Gastrocnemius medialis (tissue), 4 donors: ENCODE results near the gene MCF2L2. TPM values are rescaled to one million over a fixed set of nuclear protein-coding genes. Genes with fewer than 3 reads are reported as not detected.

Source experiments
- ATAC-seq, 2 donors: fragments of 150-250 bp; one replicate each; pipeline ENCODE4 v1.9.1; 2016
- DNase-seq, 2 donors: peaks; one replicate each; pipeline ENCODE4 v3.0.0-alpha.2; 2019
- H3K27ac ChIP-seq, 4 donors: fragments of 200-600 bp; sonication (generic); 1 replicate in 1 of 4; 2 replicates in 3 of 4; pipeline ENCODE4 v1.5.1; 2016 to 2018; ENCODE audit warnings: mild to moderate bottlenecking in 2 of 4, moderate library complexity in 1 of 4
- H3K27me3 ChIP-seq, 3 donors: fragments of 200-600 bp; sonication (generic) in 2 of 3; 1 replicate in 1 of 3; 2 replicates in 2 of 3; pipeline versions ENCODE4 v1.5.1 to v1.6.0; 2016 to 2019; ENCODE audit warnings: mild to moderate bottlenecking in 1 of 3, moderate library complexity in 1 of 3
- H3K36me3 ChIP-seq, 2 donors: fragments of 200-600 bp; sonication (generic) in 1 of 2; one replicate each; pipeline ENCODE4 v1.5.1; 2017 to 2018
- H3K4me1 ChIP-seq, 2 donors: fragments of 200-600 bp; sonication (generic) in 1 of 2; one replicate each; pipeline ENCODE4 v1.5.1; 2016 to 2017; ENCODE audit warnings: mild to moderate bottlenecking in 2 of 2
- H3K4me3 ChIP-seq, 4 donors: fragments of 200-600 bp; sonication (generic) in 3 of 4; 1 replicate in 1 of 4; 2 replicates in 3 of 4; pipeline ENCODE4 v1.5.1; 2016 to 2019; ENCODE audit warnings: mild to moderate bottlenecking in 2 of 4
- H3K9me3 ChIP-seq, 3 donors: fragments of 200-600 bp; sonication (generic) in 2 of 3; 1 replicate in 1 of 3; 2 replicates in 2 of 3; pipeline ENCODE4 v1.5.1; 2016 to 2019
- CTCF ChIP-seq, 5 experiments: fragments of 450-650 bp in 3 of 5; fragments of 200-600 bp in 2 of 5; sonication (generic) in 2 of 5; IDR thresholded peaks in 4 of 5; conservative IDR thresholded peaks in 1 of 5; 1 replicate in 4 of 5; 2 replicates in 1 of 5; pipeline ENCODE4 v1.5.1; 2016 to 2019; ENCODE audit warnings: antibody characterized with exemption in 5 of 5, mild to moderate bottlenecking in 3 of 5, moderate library complexity in 3 of 5
- POLR2A ChIP-seq, 2 donors: fragments of 450-650 bp; IDR thresholded peaks; one replicate each; pipeline ENCODE4 v1.6.1; 2017; ENCODE audit warnings: antibody characterized with exemption in 2 of 2, mild to moderate bottlenecking in 2 of 2, moderate library complexity in 2 of 2
- in situ Hi-C, 4 donors: fragments of 200-750 bp; cut with MboI; loops; one replicate each; pipeline versions ENCODE4 v1.15.0 to v1.8.0; 2017; ENCODE audit warnings: low sequenced_read_pairs in 4 of 4
- intact Hi-C: fragments of 100-400 bp; cut with DNase I; formaldehyde crosslinking; loops from one replicate; pipeline ENCODE4 v1.15.1; 2023; ENCODE audit warnings: low total_unique reads
- total RNA-seq, 4 donors: library from RNA; depleted of rRNA; stranded (reverse); fragments of >200 nt; gene quantifications; one replicate each; pipeline versions ENCODE4 v1.1.0 to v1.2.3, GENCODE V29; 2016

MCF2L2 gene
- total RNA-seq, 4 donors from 2014 or later, result 0.27 to 0.61 (median 0.46) TPM

- in situ Hi-C loops, result no loop called here
- intact Hi-C loops, result no loop called here
- Histone ChIP-seq H3K4me1 (no peaks in the 10 kb centered on the region), H3K27me3 (no peaks in the 10 kb centered on the region), H3K36me3 (no peaks in the 10 kb centered on the region), H3K9me3 (no peaks in the 10 kb centered on the region), H3K27ac (no peak overlapping the region), H3K4me3 (no peak overlapping the region)
- no peak for DNase-seq
- no peak for TF ChIP-seq POLR2A (IDR thresholded peaks at IDR 0.05)
- TF ChIP-seq CTCF (IDR thresholded peaks at IDR 0.05 in 4 of 5, conservative IDR thresholded peaks at IDR 0.05 in 1 of 5), result no peak
- ATAC-seq, result no peak
Observed at GRCh38 chr3:183226333-183226890, 202.0 kb downstream of the MCF2L2 start.

- Histone ChIP-seq H3K4me1 (no peaks in the 10 kb centered on the region), H3K27me3 (no peaks in the 10 kb centered on the region), H3K27ac (no peak overlapping the region), H3K4me3 (no peak overlapping the region), H3K9me3 (no peaks in the 10 kb centered on the region), H3K36me3 (no peaks in the 10 kb centered on the region)
- ATAC-seq (no peak), DNase-seq (no peak)
- TF ChIP-seq POLR2A (IDR thresholded peaks at IDR 0.05) (no peak), CTCF (IDR thresholded peaks at IDR 0.05 in 4 of 5, conservative IDR thresholded peaks at IDR 0.05 in 1 of 5) (no peak)
- intact Hi-C loops, result no loop called here
- in situ Hi-C loops, result no loop called here
Observed at GRCh38 chr3:183224180-183224970, 204.0 kb downstream of the MCF2L2 start.

GRCh38 chr3:183222631-183223235 is 205.7 kb downstream of the MCF2L2 start:
- Histone ChIP-seq H3K4me3 (no peak overlapping the region), H3K9me3 (no peaks in the 10 kb centered on the region), H3K36me3 (no peaks in the 10 kb centered on the region), H3K4me1 (no peaks in the 10 kb centered on the region), H3K27me3 (no peaks in the 10 kb centered on the region), H3K27ac (no peak overlapping the region)
- ATAC-seq (no peak), DNase-seq (no peak)
- intact Hi-C loops (no loop called here), in situ Hi-C loops (no loop called here)
- no peak for TF ChIP-seq CTCF (IDR thresholded peaks at IDR 0.05 in 4 of 5, conservative IDR thresholded peaks at IDR 0.05 in 1 of 5)
- TF ChIP-seq POLR2A (IDR thresholded peaks at IDR 0.05), result no peak

GRCh38 chr3:183220828-183221227 is 207.6 kb downstream of the MCF2L2 start:
- no peak overlapping the region for H3K4me3 ChIP-seq
- DNase-seq (no peak), ATAC-seq (no peak)

More at GRCh38 chr3:183220828-183221227, 207.6 kb downstream of the MCF2L2 start:
- Histone ChIP-seq H3K36me3 (no peaks in the 10 kb centered on the region), H3K27me3 (no peaks in the 10 kb centered on the region), H3K27ac (no peak overlapping the region), H3K4me1 (no peaks in the 10 kb centered on the region), H3K9me3 (no peaks in the 10 kb centered on the region)
- intact Hi-C loops, result no loop called here
- in situ Hi-C loops, result no loop called here
- TF ChIP-seq POLR2A (IDR thresholded peaks at IDR 0.05), result no peak
- TF ChIP-seq CTCF (IDR thresholded peaks at IDR 0.05 in 4 of 5, conservative IDR thresholded peaks at IDR 0.05 in 1 of 5), result no peak
